GM23248 (cell line): ENCODE results near the gene ZNF576. TPM values are rescaled to one million over a fixed set of nuclear protein-coding genes. Genes with fewer than 3 reads are reported as not detected.

Experiments
- DNase-seq: peaks from one replicate; pipeline ENCODE4 v3.0.0-alpha.2; 2015
- H2AFZ ChIP-seq: fragments of 200-600 bp; sonication (generic); 2 replicates; pipeline ENCODE4 v1.6.1; 2016; ENCODE audit warnings: antibody characterized with exemption
- H3F3A ChIP-seq: fragments of 200-600 bp; sonication (generic); 2 replicates; pipeline ENCODE4 v1.6.1; 2016; ENCODE audit warnings: mild to moderate bottlenecking, antibody characterized with exemption, mixed run types; ENCODE audit not compliant: insufficient read depth
- H3K27ac ChIP-seq: fragments of 200-600 bp; sonication (generic); 2 replicates; pipeline ENCODE4 v1.5.1; 2016; ENCODE audit warnings: mild to moderate bottlenecking
- H3K27me3 ChIP-seq: fragments of 200-600 bp; sonication (generic); replicated peaks from 2 replicates; pipeline ENCODE4 v1.6.1; 2016; ENCODE audit warnings: mild to moderate bottlenecking; ENCODE audit not compliant: insufficient read depth
- H3K36me3 ChIP-seq: fragments of 200-600 bp; sonication (generic); 2 replicates; pipeline ENCODE4 v1.6.1; 2016; ENCODE audit warnings: low read depth, mild to moderate bottlenecking
- H3K4me1 ChIP-seq: fragments of 200-600 bp; sonication (generic); 2 replicates; pipeline ENCODE4 v1.6.1; 2016; ENCODE audit warnings: mild to moderate bottlenecking; ENCODE audit not compliant: insufficient read depth
- H3K4me2 ChIP-seq: fragments of 200-600 bp; sonication (generic); one replicate; pipeline ENCODE4 v1.6.1; 2016; ENCODE audit warnings: mild to moderate bottlenecking; ENCODE audit not compliant: unreplicated experiment
- H3K4me3 ChIP-seq: fragments of 200-600 bp; sonication (generic); 2 replicates; pipeline ENCODE4 v1.5.1; 2016; ENCODE audit warnings: mild to moderate bottlenecking
- H3K79me2 ChIP-seq: fragments of 200-600 bp; sonication (generic); 2 replicates; pipeline ENCODE4 v1.6.1; 2016; ENCODE audit warnings: mild to moderate bottlenecking; ENCODE audit not compliant: insufficient read depth
- H3K9ac ChIP-seq: fragments of 200-600 bp; sonication (generic); 2 replicates; pipeline ENCODE4 v1.6.1; 2016; ENCODE audit warnings: mild to moderate bottlenecking
- H3K9me2 ChIP-seq: fragments of 200-600 bp; sonication (generic); 2 replicates; pipeline ENCODE4 v1.6.1; 2016; ENCODE audit warnings: mixed run types, mild to moderate bottlenecking, moderate library complexity; ENCODE audit not compliant: insufficient read depth
- H3K9me3 ChIP-seq: fragments of 200-600 bp; sonication (generic); one replicate; pipeline ENCODE4 v1.6.1; 2017; ENCODE audit warnings: low read depth
- H4K20me1 ChIP-seq: fragments of 200-600 bp; sonication (generic); 2 replicates; pipeline ENCODE4 v1.6.0; 2016; ENCODE audit not compliant: insufficient read depth
- EZH2 ChIP-seq: fragments of 200-600 bp; sonication (generic); IDR thresholded peaks from 2 replicates; pipeline ENCODE4 v1.6.1; 2018; ENCODE audit warnings: antibody characterized with exemption, mild to moderate bottlenecking; ENCODE audit not compliant: insufficient read depth, poor library complexity, severe bottlenecking
- EZH2phosphoT487 ChIP-seq: fragments of 200-600 bp; sonication (generic); IDR thresholded peaks from 2 replicates; pipeline ENCODE4 v1.6.1; 2018; ENCODE audit warnings: antibody characterized with exemption, moderate library complexity, mild to moderate bottlenecking, low read depth; ENCODE audit not compliant: insufficient read depth
- WGBS, 2 experiments: methylation state at CpG; one replicate each; pipeline ENCODE4 v1.1.6; 2015 to 2017; ENCODE audit warnings: low lambda C conversion rate in 2 of 2, low coverage in 1 of 2; ENCODE audit errors: missing lambda C conversion rate in 2 of 2; 5-methylcytosine and 5-hydroxymethylcytosine counted together
- in situ Hi-C: fragments of 300-500 bp; cut with MboI; formaldehyde crosslinking; loops from 2 replicates; pipeline ENCODE4 v1.15.0; 2020
- polyA plus RNA-seq: library from polyadenylated mRNA; unstranded; fragments of >200 nt; fragmentation: Nextera tagmentation; extraction: Ambion mirVana; gene quantifications from 2 replicates; pipeline ENCODE4 v1.2.1, GENCODE V29; 2016
- total RNA-seq: library from RNA; depleted of rRNA; stranded (reverse); fragments of >200 nt; shearing (Covaris generic); gene quantifications from 2 replicates; pipeline ENCODE4 v1.2.3, GENCODE V29; 2014

ZNF576 gene
- total and polyA plus RNA-seq, 2 experiments from 2014 or later = 11.7 to 19.3 TPM

DNA sequence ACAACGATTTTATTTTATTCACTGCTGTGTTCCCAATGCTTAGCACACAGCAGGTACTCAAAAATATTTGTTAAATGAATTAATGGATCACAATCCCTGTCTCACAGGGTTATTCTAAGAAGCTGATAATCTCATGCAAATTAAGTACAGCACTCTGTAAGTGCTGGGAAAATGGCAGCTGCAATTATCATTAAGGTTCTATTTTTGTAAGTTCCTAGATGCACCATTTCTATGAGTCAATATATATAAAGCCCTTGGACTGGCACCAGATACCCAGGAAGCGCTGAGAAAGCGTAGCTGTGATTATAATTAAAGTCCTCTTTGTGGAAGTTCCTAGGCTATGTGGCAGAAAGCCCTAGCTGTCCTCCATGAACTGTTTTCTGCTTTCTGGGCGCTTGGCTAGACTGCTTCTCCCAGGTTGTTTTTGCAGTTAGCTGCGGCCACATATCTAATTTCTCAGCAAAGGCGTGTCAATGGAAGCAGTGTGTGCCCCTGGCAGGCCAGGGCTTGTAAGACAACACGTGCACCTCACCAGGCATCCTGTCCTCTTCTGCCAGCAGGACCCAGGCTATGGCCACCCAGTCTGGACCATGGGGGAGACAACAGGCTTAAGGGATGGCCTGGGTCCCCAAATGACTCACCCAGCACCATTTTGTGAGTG, 10.3 kb downstream of the ZNF576 start:
- Histone ChIP-seq H3K4me1 (no peaks in the 10 kb centered on the region), H3K4me2 (no peak overlapping the region), H3K79me2 (peaks cover 16% of the 10 kb centered on the region), H3K27ac (no peak overlapping the region), H3K4me3 (no peak overlapping the region), H4K20me1 (no peaks in the 10 kb centered on the region), H3F3A (no peaks in the 10 kb centered on the region), H3K27me3 (no peaks in the 10 kb centered on the region), H2AFZ (no peak overlapping the region), H3K9ac (no peak overlapping the region), H3K36me3 (peaks cover 3% of the 10 kb centered on the region; the same call in 1 of the 2 replicates), H3K9me2 (no peaks in the 10 kb centered on the region), H3K9me3 (no peaks in the 10 kb centered on the region)
- in situ Hi-C loops = no loop called here
- TF ChIP-seq EZH2phosphoT487 (no peak), EZH2 (no peak)
- no peak for DNase-seq
- WGBS, 2 experiments = 92 to 96% methylated on average over 7 of the region's 7 CpGs

- Histone ChIP-seq H3K27ac (no peak overlapping the region), H3K9me3 (no peaks in the 10 kb centered on the region), H3K4me3 (no peak overlapping the region), H3K4me2 (no peak overlapping the region), H3K79me2 (peaks cover 22% of the 10 kb centered on the region), H3K9ac (no peak overlapping the region), H3K4me1 (no peaks in the 10 kb centered on the region), H2AFZ (no peak overlapping the region), H3K36me3 (0 out of 2 replicates have a peak, but pooled peaks cover 3% of the 10 kb centered on the region), H3K27me3 (no peaks in the 10 kb centered on the region), H3K9me2 (no peaks in the 10 kb centered on the region), H3F3A (no peaks in the 10 kb centered on the region), H4K20me1 (no peaks in the 10 kb centered on the region)
- in situ Hi-C loops = no loop called here
- TF ChIP-seq EZH2phosphoT487 = no peak
- WGBS, 2 experiments = 87 to 88% methylated on average over 10 to 28 of the region's 28 CpGs
- no peak for DNase-seq
Observed at GRCh38 chr19:43607238-43608205, 11.1 kb downstream of the ZNF576 start.

- Histone ChIP-seq H4K20me1 (no peaks in the 10 kb centered on the region), H2AFZ (no peak overlapping the region), H3F3A (no peaks in the 10 kb centered on the region), H3K4me2 (no peak overlapping the region), H3K9me3 (no peaks in the 10 kb centered on the region), H3K27ac (no peak overlapping the region), H3K79me2 (peaks cover 34% of the 10 kb centered on the region), H3K9ac (no peak overlapping the region), H3K36me3 (0 out of 2 replicates have a peak, but pooled peaks cover 3% of the 10 kb centered on the region), H3K4me3 (no peak overlapping the region), H3K27me3 (no peaks in the 10 kb centered on the region), H3K9me2 (no peaks in the 10 kb centered on the region), H3K4me1 (no peaks in the 10 kb centered on the region)
- WGBS, 2 experiments = 77 to 80% methylated on average over 7 of the region's 7 CpGs
- no peak for TF ChIP-seq EZH2phosphoT487
- no peak for DNase-seq
- in situ Hi-C loops = no loop called here
Observed at GRCh38 chr19:43609872-43610271, 13.5 kb downstream of the ZNF576 start.

- Histone ChIP-seq H2AFZ (no peak overlapping the region), H3K9me3 (no peaks in the 10 kb centered on the region), H3K79me2 (peaks cover 40% of the 10 kb centered on the region), H3K36me3 (0 out of 2 replicates have a peak, but pooled peaks cover 3% of the 10 kb centered on the region), H4K20me1 (no peaks in the 10 kb centered on the region), H3K9ac (no peak overlapping the region), H3K27ac (no peak overlapping the region), H3K27me3 (no peaks in the 10 kb centered on the region), H3K9me2 (no peaks in the 10 kb centered on the region), H3F3A (no peaks in the 10 kb centered on the region), H3K4me3 (no peak overlapping the region), H3K4me1 (no peaks in the 10 kb centered on the region), H3K4me2 (no peak overlapping the region)
- no peak for DNase-seq
- 38 to 41% methylated on average over 3 of the region's 3 CpGs for WGBS, 2 experiments
- TF ChIP-seq EZH2 = no peak
- TF ChIP-seq EZH2phosphoT487 = no peak
- in situ Hi-C loops = no loop called here
Observed at GRCh38 chr19:43610493-43610892, 14.1 kb downstream of the ZNF576 start.
